ENCODE measurements around the gene EPHA6. TPM values are rescaled to one million over a fixed set of nuclear protein-coding genes. Genes with fewer than 3 reads are reported as not detected.

EPHA6 gene
- polyA plus RNA-seq, 6 donors from 2014 or later, result not detected

DNA sequence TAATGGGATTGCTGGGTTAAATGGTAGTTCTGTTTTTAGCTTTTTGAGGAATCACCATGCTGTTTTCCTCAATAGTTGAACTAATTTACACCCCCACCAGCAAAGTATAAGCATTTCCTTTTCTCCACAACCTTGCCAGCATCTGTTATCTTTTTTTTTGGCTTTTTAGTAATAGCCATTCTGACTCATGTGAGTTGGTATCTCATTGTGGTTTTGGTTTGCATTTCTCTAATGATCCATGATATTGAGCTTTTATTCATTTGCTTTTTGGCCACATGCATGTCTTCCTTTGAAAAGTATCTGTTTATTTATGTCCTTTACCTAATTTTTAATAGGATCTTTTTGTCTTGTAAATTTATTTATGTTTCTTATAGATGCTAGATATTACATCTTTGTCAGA lies 288.2 kb downstream of the EPHA6 start:
- ATAC-seq (ENCODE audit: low read depth in 2 of 2), result no peak
- DNase-seq, result no peak
- H3K27ac Mint-ChIP-seq, result no peak overlapping the region
- H3K36me3 Mint-ChIP-seq, result no peaks in the 10 kb centered on the region
- H3K9me3 Mint-ChIP-seq, result peaks cover 0 to 8% (median 2%) of the 10 kb centered on the region in 7 donors
- no peaks in the 10 kb centered on the region for H3K27me3 Mint-ChIP-seq
- no peak overlapping the region for H3K4me3 Mint-ChIP-seq
- no peaks in the 10 kb centered on the region for H3K4me1 Mint-ChIP-seq

GRCh38 chr3:97105989-97106651 lies 291.7 kb downstream of the EPHA6 start:
- no peaks in the 10 kb centered on the region for H3K36me3 Mint-ChIP-seq
- peaks cover 0 to 8% (median 2%) of the 10 kb centered on the region in 7 donors for H3K9me3 Mint-ChIP-seq
- H3K4me1 Mint-ChIP-seq, result no peaks in the 10 kb centered on the region
- DNase-seq, result no peak
- ATAC-seq (ENCODE audit: low read depth in 2 of 2), result no peak
- H3K27ac Mint-ChIP-seq, result no peak overlapping the region
- H3K4me3 Mint-ChIP-seq, result no peak overlapping the region
- H3K27me3 Mint-ChIP-seq, result no peaks in the 10 kb centered on the region

DNA sequence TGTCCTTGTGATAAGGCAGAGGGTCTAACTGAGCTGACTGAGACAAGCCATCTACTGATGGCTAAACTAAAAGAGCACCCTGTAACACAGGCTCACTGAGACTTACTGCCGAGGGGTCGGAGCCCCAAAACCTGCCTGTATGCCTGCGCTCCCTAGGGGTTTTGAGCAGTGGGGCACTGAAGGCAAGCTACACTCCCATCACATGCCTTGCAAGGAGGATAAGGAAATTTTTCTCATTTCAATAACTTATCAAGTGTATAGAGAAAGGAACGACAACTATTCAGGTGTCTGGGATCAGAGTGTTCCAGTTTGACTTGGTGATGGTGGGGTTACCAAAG lies 292.2 kb downstream of the EPHA6 start:
- Mint-ChIP-seq H3K36me3 (no peaks in the 10 kb centered on the region), H3K4me1 (no peaks in the 10 kb centered on the region), H3K9me3 (peaks cover 0 to 8% (median 2%) of the 10 kb centered on the region in 7 donors), H3K27ac (no peak overlapping the region), H3K27me3 (no peaks in the 10 kb centered on the region), H3K4me3 (peak overlapping the region in 1 of 8 donors; percentile 59)
- DNase-seq, result no peak
- ATAC-seq (ENCODE audit: low read depth in 2 of 2), result no peak

DNA sequence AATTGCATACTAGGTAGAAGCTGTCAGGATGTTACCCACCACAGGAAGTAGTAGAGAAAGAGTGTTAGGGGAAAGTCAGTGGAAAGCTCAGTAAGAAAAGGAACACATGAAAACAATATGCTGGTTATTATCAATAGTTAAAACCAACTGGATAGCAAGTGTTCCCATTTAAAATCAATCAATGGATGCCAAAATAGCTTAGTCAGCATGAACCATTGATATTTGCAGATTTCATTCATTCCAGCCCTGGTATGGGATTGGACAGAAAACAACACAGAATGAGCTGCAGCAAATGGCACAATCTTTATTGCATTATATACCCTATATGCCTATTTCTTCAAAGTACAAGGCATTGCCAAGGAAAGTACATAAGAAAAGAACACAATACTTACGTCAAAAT lies 293.7 kb downstream of the EPHA6 start:
- H3K9me3 Mint-ChIP-seq, result peaks cover 0 to 8% (median 0%) of the 10 kb centered on the region in 7 donors
- no peaks in the 10 kb centered on the region for H3K4me1 Mint-ChIP-seq
- ATAC-seq (ENCODE audit: low read depth in 2 of 2) (no peak), DNase-seq (no peak)
- no peaks in the 10 kb centered on the region for H3K36me3 Mint-ChIP-seq
- no peaks in the 10 kb centered on the region for H3K27me3 Mint-ChIP-seq
- H3K27ac Mint-ChIP-seq, result no peak overlapping the region
- H3K4me3 Mint-ChIP-seq, result no peak overlapping the region

- ATAC-seq (ENCODE audit: low read depth in 2 of 2) (no peak), DNase-seq (no peak)
- no peaks in the 10 kb centered on the region for H3K36me3 Mint-ChIP-seq
- no peak overlapping the region for H3K27ac Mint-ChIP-seq
- no peaks in the 10 kb centered on the region for H3K4me1 Mint-ChIP-seq
- no peaks in the 10 kb centered on the region for H3K27me3 Mint-ChIP-seq
- no peak overlapping the region for H3K4me3 Mint-ChIP-seq
- H3K9me3 Mint-ChIP-seq, result peaks cover 0 to 2% (median 0%) of the 10 kb centered on the region in 7 donors
Measured at GRCh38 chr3:97111244-97111643, 296.9 kb downstream of the EPHA6 start.

- DNase-seq, result no peak
- Mint-ChIP-seq H3K27me3 (no peaks in the 10 kb centered on the region), H3K4me3 (no peak overlapping the region), H3K9me3 (peaks cover 0 to 4% (median 0%) of the 10 kb centered on the region in 7 donors), H3K4me1 (no peaks in the 10 kb centered on the region), H3K36me3 (no peaks in the 10 kb centered on the region), H3K27ac (no peak overlapping the region)
- no peak for ATAC-seq (ENCODE audit: low read depth in 2 of 2)
Measured at GRCh38 chr3:97121386-97121785, 307.0 kb downstream of the EPHA6 start.

DNA sequence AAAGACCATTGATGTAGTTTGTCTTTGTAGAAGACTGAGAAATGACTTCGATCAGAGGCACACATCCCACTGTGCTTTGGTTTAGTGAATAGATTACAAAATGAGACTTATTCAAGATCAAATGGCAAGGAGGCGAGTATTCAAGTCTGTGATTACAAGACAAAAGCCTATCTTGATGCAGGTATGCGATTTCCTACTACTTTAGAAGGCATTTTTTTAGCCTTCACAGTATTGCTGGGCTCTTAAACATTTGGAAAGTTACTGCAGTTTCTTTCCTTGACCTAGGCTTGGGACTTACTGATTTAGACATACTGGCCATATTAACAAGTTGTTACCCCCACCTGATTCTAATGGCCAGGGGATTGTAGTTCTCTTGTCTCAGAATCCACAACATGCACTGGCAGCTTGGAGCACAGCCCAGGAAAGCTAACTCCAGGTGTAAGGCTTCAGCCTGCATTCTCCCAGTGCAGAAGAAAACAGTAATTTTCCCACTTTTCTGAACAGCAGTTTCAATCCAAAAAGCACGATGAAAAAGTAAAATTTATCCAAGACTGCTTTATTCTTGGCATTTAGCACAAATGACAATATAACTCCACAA lies 311.6 kb downstream of the EPHA6 start:
- H3K27me3 Mint-ChIP-seq, result no peaks in the 10 kb centered on the region
- peaks cover 0 to 7% (median 0%) of the 10 kb centered on the region in 7 donors for H3K9me3 Mint-ChIP-seq
- H3K27ac Mint-ChIP-seq, result no peak overlapping the region
- H3K4me1 Mint-ChIP-seq, result no peaks in the 10 kb centered on the region
- ATAC-seq (ENCODE audit: low read depth in 2 of 2), result no peak
- no peak overlapping the region for H3K4me3 Mint-ChIP-seq
- no peaks in the 10 kb centered on the region for H3K36me3 Mint-ChIP-seq
- DNase-seq, result no peak

DNA sequence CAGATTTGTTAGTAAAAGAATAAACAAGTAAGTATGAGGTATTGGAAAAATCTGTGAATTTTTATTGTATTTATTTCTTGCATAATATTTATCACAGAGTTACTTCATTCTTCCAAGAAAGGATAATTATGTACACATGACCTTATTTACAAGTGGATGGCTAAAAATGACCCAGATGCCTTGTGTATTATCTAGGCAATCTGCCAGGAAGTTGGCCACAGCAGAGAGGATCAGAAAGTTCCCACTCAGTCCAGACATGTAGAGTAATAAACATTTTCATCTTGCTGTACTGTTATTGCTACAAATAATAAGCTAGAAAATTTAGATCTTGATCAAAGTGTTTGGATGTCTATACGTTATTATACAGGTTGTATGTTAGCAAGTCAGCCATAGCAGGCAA lies 317.1 kb downstream of the EPHA6 start:
- Mint-ChIP-seq H3K27ac (no peak overlapping the region), H3K4me3 (no peak overlapping the region), H3K9me3 (peaks cover 0 to 7% (median under 1%) of the 10 kb centered on the region in 7 donors), H3K4me1 (no peaks in the 10 kb centered on the region), H3K36me3 (no peaks in the 10 kb centered on the region), H3K27me3 (no peaks in the 10 kb centered on the region)
- no peak for DNase-seq
- no peak for ATAC-seq (ENCODE audit: low read depth in 2 of 2)

DNA sequence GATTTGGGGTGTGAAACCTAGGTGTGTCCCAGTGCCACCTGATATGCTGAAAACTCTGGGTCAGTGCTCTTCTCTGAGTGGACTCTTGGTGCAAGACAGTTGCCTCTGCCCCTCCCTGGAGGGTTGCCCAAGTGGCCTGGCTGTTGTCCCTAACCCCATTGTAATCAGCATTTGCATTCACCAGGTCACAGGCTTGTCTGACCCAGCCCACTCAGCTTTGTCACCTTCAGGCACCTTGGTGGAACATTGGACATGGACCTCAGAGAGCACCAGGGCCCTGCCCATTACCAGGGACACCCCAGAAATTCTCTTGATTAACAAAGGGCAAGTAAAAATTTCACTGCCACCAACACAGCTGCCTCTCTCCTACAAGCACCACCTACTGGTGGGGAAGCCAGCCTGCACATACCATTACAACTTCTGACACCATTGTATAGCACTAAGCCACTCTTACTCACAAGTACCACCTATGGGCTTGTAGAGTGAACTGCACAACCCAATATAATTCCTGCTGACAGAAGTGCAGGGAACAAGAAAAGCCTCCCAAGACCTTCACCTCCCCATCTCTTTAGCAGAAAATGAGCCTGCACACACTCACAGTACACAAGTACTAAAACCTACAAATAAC lies 324.6 kb downstream of the EPHA6 start:
- Mint-ChIP-seq H3K36me3 (no peaks in the 10 kb centered on the region), H3K9me3 (peaks cover 2 to 28% (median 17%) of the 10 kb centered on the region in 7 donors), H3K4me1 (no peaks in the 10 kb centered on the region), H3K4me3 (no peak overlapping the region), H3K27ac (no peak overlapping the region), H3K27me3 (no peaks in the 10 kb centered on the region)
- ATAC-seq (ENCODE audit: low read depth in 2 of 2) (no peak), DNase-seq (no peak)

DNA sequence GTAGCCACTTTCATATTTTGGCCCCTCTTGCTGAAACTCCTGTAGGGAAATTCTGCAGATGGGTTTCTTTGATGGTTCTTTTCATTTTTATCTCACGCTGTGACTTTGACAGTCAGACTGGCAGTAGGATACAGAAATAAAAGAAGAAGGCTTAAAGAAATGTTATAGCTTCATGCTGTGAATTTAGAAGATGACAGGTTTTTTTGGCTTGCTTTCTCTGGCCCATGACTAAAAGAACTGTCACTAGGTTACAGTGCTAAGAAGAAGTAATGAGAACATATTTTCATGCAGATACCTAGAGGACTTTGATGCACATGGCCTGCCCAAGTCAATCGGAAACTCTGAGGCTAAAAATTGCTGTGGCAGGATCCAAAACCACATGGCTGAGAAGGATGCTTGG lies 334.5 kb downstream of the EPHA6 start:
- no peaks in the 10 kb centered on the region for H3K36me3 Mint-ChIP-seq
- ATAC-seq (ENCODE audit: low read depth in 2 of 2) (no peak), DNase-seq (no peak)
- no peaks in the 10 kb centered on the region for H3K27me3 Mint-ChIP-seq
- H3K27ac Mint-ChIP-seq, result no peak overlapping the region
- no peak overlapping the region for H3K4me3 Mint-ChIP-seq
- H3K4me1 Mint-ChIP-seq, result no peaks in the 10 kb centered on the region
- H3K9me3 Mint-ChIP-seq, result peaks cover 0 to 14% (median 3%) of the 10 kb centered on the region in 7 donors

- H3K27ac Mint-ChIP-seq, result no peak overlapping the region
- H3K27me3 Mint-ChIP-seq, result no peaks in the 10 kb centered on the region
- H3K4me3 Mint-ChIP-seq, result no peak overlapping the region
- ATAC-seq (ENCODE audit: low read depth in 2 of 2) (no peak), DNase-seq (no peak)
- H3K9me3 Mint-ChIP-seq, result peaks cover 2 to 19% (median 4%) of the 10 kb centered on the region in 7 donors
- no peaks in the 10 kb centered on the region for H3K4me1 Mint-ChIP-seq
- H3K36me3 Mint-ChIP-seq, result no peaks in the 10 kb centered on the region
Measured at GRCh38 chr3:97161169-97161568, 346.8 kb downstream of the EPHA6 start.

GRCh38 chr3:97177242-97177641 lies 362.8 kb downstream of the EPHA6 start:
- Mint-ChIP-seq H3K4me1 (no peaks in the 10 kb centered on the region), H3K4me3 (no peak overlapping the region), H3K27ac (no peak overlapping the region), H3K27me3 (no peaks in the 10 kb centered on the region), H3K9me3 (peaks cover 15 to 58% (median 18%) of the 10 kb centered on the region in 7 donors), H3K36me3 (peaks cover 0 to 15% of the 10 kb centered on the region in 2 donors)
- no peak for DNase-seq
- ATAC-seq (ENCODE audit: low read depth in 2 of 2), result no peak

DNA sequence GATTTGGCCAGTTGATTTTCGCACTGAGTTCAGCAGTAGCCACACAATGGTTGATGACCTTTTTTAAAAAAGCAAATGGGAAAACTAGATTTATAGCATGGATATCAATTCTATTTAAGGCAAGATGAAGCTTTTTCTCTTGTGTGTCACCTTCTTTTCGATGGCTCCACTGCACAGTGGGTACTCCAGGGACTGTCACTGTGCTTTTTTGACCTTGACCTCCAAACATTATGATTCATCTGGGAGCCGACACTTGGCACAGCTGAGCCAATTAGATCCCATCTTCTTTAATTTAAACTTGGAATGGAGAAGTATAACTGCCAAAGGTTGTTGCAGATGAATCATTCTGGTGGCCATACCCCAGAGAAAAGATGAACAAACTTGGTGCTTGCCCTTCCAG lies 367.3 kb downstream of the EPHA6 start:
- Mint-ChIP-seq H3K4me1 (no peaks in the 10 kb centered on the region), H3K27me3 (no peaks in the 10 kb centered on the region), H3K4me3 (no peak overlapping the region), H3K36me3 (peaks cover 0 to 15% of the 10 kb centered on the region in 2 donors), H3K9me3 (peaks cover 11 to 37% (median 17%) of the 10 kb centered on the region in 7 donors), H3K27ac (no peak overlapping the region)
- no peak for DNase-seq
- no peak for ATAC-seq (ENCODE audit: low read depth in 2 of 2)

- Mint-ChIP-seq H3K36me3 (no peaks in the 10 kb centered on the region), H3K4me1 (no peaks in the 10 kb centered on the region), H3K27ac (no peak overlapping the region), H3K9me3 (peaks cover 0 to 5% (median 0%) of the 10 kb centered on the region in 7 donors), H3K4me3 (no peak overlapping the region), H3K27me3 (no peaks in the 10 kb centered on the region)
- ATAC-seq (ENCODE audit: low read depth in 2 of 2) (no peak), DNase-seq (no peak)
Measured at GRCh38 chr3:97187771-97188170, 373.4 kb downstream of the EPHA6 start.
